HFF-Myc (cell line): ENCODE data around the gene SUSD6.
A peak's percentile ranks its signal among the peaks of the same experiment; 100 is the strongest.

Experiments used
- DNase-seq: peaks from one replicate; pipeline ENCODE4 v3.0.0-alpha.2; 2011; ENCODE audit warnings: low read depth; ENCODE audit errors: extremely low read depth
- H3K4me3 ChIP-seq: replicated peaks from 2 replicates; pipeline ENCODE4 v1.5.1; 2011; ENCODE audit warnings: low read depth, mild to moderate bottlenecking, control low read depth, low read length
- CTCF ChIP-seq: IDR thresholded peaks from 2 replicates; pipeline ENCODE4 v1.5.1; 2012; ENCODE audit warnings: mild to moderate bottlenecking, low read depth, low read length, control low read depth; ENCODE audit errors: missing control alignments

Gene SUSD6

GRCh38 chr14:69741055-69741454 lies 129.7 kb downstream of the SUSD6 start:
- TF ChIP-seq CTCF: no peak
- no peak for DNase-seq

GRCh38 chr14:69749956-69750355 lies 138.6 kb downstream of the SUSD6 start:
- no peak for TF ChIP-seq CTCF
- no peak overlapping the region for H3K4me3 ChIP-seq
- no peak for DNase-seq

More at GRCh38 chr14:69741055-69741454, 129.7 kb downstream of the SUSD6 start:
- no peak overlapping the region for H3K4me3 ChIP-seq

DNA sequence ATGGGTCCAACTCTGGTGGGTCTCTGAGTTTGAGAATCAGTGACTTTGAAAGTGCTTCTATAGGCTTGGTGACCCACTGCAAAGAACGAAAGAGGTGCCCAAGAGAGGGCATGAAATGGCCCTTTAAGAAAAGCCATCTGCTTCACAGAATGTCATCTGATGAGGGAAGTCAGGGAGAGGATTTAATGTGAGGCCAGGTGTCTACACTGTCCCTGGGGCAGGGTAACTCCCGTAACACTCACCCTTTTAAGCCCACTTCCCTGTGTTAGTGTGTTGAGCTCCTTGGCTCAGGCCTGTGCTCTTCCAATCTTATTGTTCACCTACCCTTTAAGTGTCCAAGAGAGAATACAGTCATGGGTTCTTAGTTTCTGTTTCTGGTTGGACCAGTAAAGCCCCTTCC lies 139.1 kb downstream of the SUSD6 start:
- no peak for DNase-seq
- TF ChIP-seq CTCF: no peak

DNA sequence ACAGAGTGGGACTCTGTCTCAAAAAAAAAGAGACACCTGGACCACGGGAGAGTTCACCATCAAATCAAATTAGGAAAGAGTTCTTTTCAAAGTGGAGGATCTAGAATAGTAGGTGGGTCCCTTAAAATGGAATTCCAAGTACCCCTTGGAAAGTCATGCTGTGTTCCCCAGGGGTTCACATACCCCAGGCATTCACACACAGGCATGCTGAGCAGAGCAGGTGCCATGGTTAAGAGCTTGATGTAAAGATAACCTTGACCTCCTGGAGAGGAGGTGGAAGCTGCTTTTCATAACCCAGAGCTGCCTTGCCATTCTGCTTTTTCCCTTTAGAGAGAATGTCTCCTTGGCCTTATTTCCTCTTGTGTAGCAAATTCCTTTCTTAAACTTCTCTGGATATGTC lies 141.4 kb downstream of the SUSD6 start:
- no peak overlapping the region for H3K4me3 ChIP-seq
- TF ChIP-seq CTCF: no peak
- no peak for DNase-seq

More for the DNA sequence above, 139.1 kb downstream of the SUSD6 start:
- H3K4me3 ChIP-seq: no peak overlapping the region

GRCh38 chr14:69753860-69754259 lies 142.5 kb downstream of the SUSD6 start:
- TF ChIP-seq CTCF: no peak

GRCh38 chr14:69754487-69754886 lies 143.1 kb downstream of the SUSD6 start:
- TF ChIP-seq CTCF: no peak
- no peak overlapping the region for H3K4me3 ChIP-seq
- DNase-seq: no peak

More at GRCh38 chr14:69753860-69754259, 142.5 kb downstream of the SUSD6 start:
- H3K4me3 ChIP-seq: no peak overlapping the region
- no peak for DNase-seq

DNA sequence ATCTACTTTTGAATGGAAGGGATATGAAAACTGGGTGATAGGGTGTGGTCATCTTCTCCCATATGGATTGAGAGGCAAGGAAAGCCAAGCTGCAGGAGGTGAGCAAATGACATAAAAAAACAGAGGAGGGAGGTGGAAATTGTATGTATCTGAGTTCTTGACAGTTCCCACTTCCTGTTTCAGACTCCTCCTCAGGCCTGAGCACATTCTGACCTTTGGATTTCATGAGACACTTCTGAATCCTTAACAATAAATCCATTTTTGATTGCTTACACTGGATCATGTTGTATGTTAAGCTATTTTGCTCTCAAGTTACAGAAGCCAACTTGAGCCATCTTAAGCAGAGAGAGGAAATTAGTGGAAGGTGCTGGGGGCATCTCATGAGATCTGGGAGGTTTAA lies 143.9 kb downstream of the SUSD6 start:
- no peak for TF ChIP-seq CTCF

More for the DNA sequence above, 143.9 kb downstream of the SUSD6 start:
- no peak overlapping the region for H3K4me3 ChIP-seq
- DNase-seq: peak; percentile 14
